HepG2 (cell line): ENCODE measurements around the gene FABP1. TPM values are rescaled to one million over a fixed set of nuclear protein-coding genes. Genes with fewer than 3 reads are reported as not detected.
A peak's percentile ranks its signal among the peaks of the same experiment; 100 is the strongest.

ENCODE experiments used
- ASH2L ChIP-seq: fragments of 300-600, 200-600 bp; sonication (generic); IDR thresholded peaks from 2 replicates; pipeline ENCODE4 v1.7.0; 2017; ENCODE audit warnings: low read depth, mild to moderate bottlenecking, moderate library complexity, mixed read lengths, low read length; ENCODE audit not compliant: insufficient read length
- ETV5 ChIP-seq: IDR thresholded peaks from 2 replicates; pipeline ENCODE4 v1.6.1; 2018; ENCODE audit warnings: missing biosample characterization, missing genetic modification reagents, inconsistent platforms, borderline replicate concordance
- FIP1L1 ChIP-seq: fragments of 200-400 bp; formaldehyde crosslinking; IDR thresholded peaks from 2 replicates; pipeline ENCODE4 v1.6.1; 2018; ENCODE audit warnings: low read depth, mild to moderate bottlenecking, low read length, moderate library complexity, borderline replicate concordance; ENCODE audit not compliant: insufficient read depth
- FOXC1 ChIP-seq: sonication (generic); formaldehyde crosslinking; IDR thresholded peaks from 2 replicates; pipeline ENCODE4 v1.8.0; 2022; ENCODE audit warnings: mild to moderate bottlenecking, missing genetic modification reagents, borderline replicate concordance
- GFI1 ChIP-seq: sonication (generic); formaldehyde crosslinking; IDR thresholded peaks from 2 replicates; pipeline ENCODE4 v1.5.0; 2020; ENCODE audit warnings: missing genetic modification reagents, mild to moderate bottlenecking, borderline replicate concordance
- GPN1 ChIP-seq: sonication (generic); formaldehyde crosslinking; IDR thresholded peaks from 2 replicates; pipeline ENCODE4 v1.5.1; 2020; ENCODE audit warnings: missing genetic modification reagents, borderline replicate concordance
- HNRNPK ChIP-seq: fragments of 200-400 bp; formaldehyde crosslinking; IDR thresholded peaks from 2 replicates; pipeline ENCODE4 v1.6.1; 2018; ENCODE audit warnings: low read length, low read depth, moderate library complexity, mild to moderate bottlenecking; ENCODE audit not compliant: poor library complexity, severe bottlenecking
- HOXA5 ChIP-seq: sonication (generic); formaldehyde crosslinking; IDR thresholded peaks from 2 replicates; pipeline ENCODE4 v1.4.0; 2020; ENCODE audit warnings: missing genetic modification reagents
- NCOA5 ChIP-seq: sonication (generic); formaldehyde crosslinking; IDR thresholded peaks from 2 replicates; pipeline ENCODE4 v1.4.0; 2020; ENCODE audit warnings: missing genetic modification reagents
- NPAS2 ChIP-seq: sonication (generic); formaldehyde crosslinking; IDR thresholded peaks from 2 replicates; pipeline ENCODE4 v1.8.0; 2022; ENCODE audit warnings: mild to moderate bottlenecking, missing genetic modification reagents, borderline replicate concordance
- NR1H2 ChIP-seq: sonication (generic); formaldehyde crosslinking; IDR thresholded peaks from 2 replicates; pipeline ENCODE4 v1.8.1; 2022; ENCODE audit warnings: low read depth, missing genetic modification reagents, borderline replicate concordance
- NR3C1 ChIP-seq: sonication (generic); formaldehyde crosslinking; IDR thresholded peaks from 2 replicates; pipeline ENCODE4 v1.4.0; 2020; ENCODE audit warnings: missing genetic modification reagents
- SYNCRIP ChIP-seq: fragments of 200-400 bp; formaldehyde crosslinking; IDR thresholded peaks from 2 replicates; pipeline ENCODE4 v1.6.1; 2018; ENCODE audit warnings: mild to moderate bottlenecking, low read depth, low read length; ENCODE audit not compliant: insufficient read depth
- TCF12 ChIP-seq, 2 experiments: fragments of 450-650 bp in 1 of 2; sonication (generic) in 1 of 2; formaldehyde crosslinking in 1 of 2; IDR thresholded peaks; 2 replicates each; pipeline versions ENCODE4 v1.6.1 to v1.8.0; 2017 to 2022; ENCODE audit warnings: antibody characterized with exemption in 1 of 2, mild to moderate bottlenecking in 1 of 2, missing genetic modification reagents in 1 of 2, moderate library complexity in 1 of 2
- ZFYVE20 ChIP-seq: sonication (generic); formaldehyde crosslinking; IDR thresholded peaks from 2 replicates; pipeline ENCODE4 v1.8.0; 2023; ENCODE audit warnings: low read depth, mild to moderate bottlenecking, moderate library complexity, missing genetic modification reagents, borderline replicate concordance
- ZNF12 ChIP-seq: sonication (generic); formaldehyde crosslinking; IDR thresholded peaks from 2 replicates; pipeline ENCODE4 v1.5.0; 2020; ENCODE audit warnings: missing genetic modification reagents
- ZNF562 ChIP-seq: sonication (generic); formaldehyde crosslinking; IDR thresholded peaks from 2 replicates; pipeline ENCODE4 v1.8.0; 2022; ENCODE audit warnings: missing genetic modification reagents, borderline replicate concordance
- ZNF563 ChIP-seq: sonication (generic); formaldehyde crosslinking; IDR thresholded peaks from 2 replicates; pipeline ENCODE4 v1.8.0; 2022; ENCODE audit warnings: mild to moderate bottlenecking, moderate library complexity, missing genetic modification reagents
- ZNF577 ChIP-seq: sonication (generic); formaldehyde crosslinking; IDR thresholded peaks from 2 replicates; pipeline ENCODE4 v1.4.0; 2020; ENCODE audit warnings: mild to moderate bottlenecking, low read depth, missing genetic modification reagents, borderline replicate concordance
- ZNF746 ChIP-seq: sonication (generic); formaldehyde crosslinking; IDR thresholded peaks from 2 replicates; pipeline ENCODE4 v1.8.0; 2022; ENCODE audit warnings: mild to moderate bottlenecking, missing genetic modification reagents
- polyA plus RNA-seq, 8 experiments: library from polyadenylated mRNA; depleted of rRNA in 3 of 8; stranded (reverse) in 7 of 8; unstranded in 1 of 8; fragments of >200 nt; fragmentation: Illumina TruSeq in 4 of 8; extraction: Trizol in 4 of 8; gene quantifications; 2 replicates each; pipeline versions ENCODE4 v1.2.1 to v1.2.3, GENCODE V29; 2011 to 2016; ENCODE audit warnings: low read depth in 4 of 8, missing spikeins in 1 of 8, mixed read lengths in 1 of 8; ENCODE audit not compliant: insufficient read depth in 1 of 8
- total RNA-seq, 5 experiments: library from RNA; depleted of rRNA; stranded (reverse); fragments of >200 nt; fragmentation: Illumina TruSeq; extraction: Trizol; gene quantifications; 2 replicates each; pipeline ENCODE4 v1.2.3, GENCODE V29; 2016; ENCODE audit warnings: low read depth in 1 of 5
- TF ChIP-seq, protein P1 (sequence below): IDR thresholded peaks from 2 replicates; pipeline ENCODE4 v1.6.1; 2016; ENCODE audit warnings: low read depth, control low read depth
- TF ChIP-seq, protein P2 (sequence below): sonication (generic); formaldehyde crosslinking; IDR thresholded peaks from 2 replicates; pipeline ENCODE4 v1.4.0; 2020; ENCODE audit warnings: missing genetic modification reagents, borderline replicate concordance
- TF ChIP-seq, protein P3 (sequence below): IDR thresholded peaks from 2 replicates; pipeline ENCODE4 v1.6.1; 2016; ENCODE audit warnings: low read depth, borderline replicate concordance

FABP1 gene
- total and polyA plus RNA-seq, 2 of the 13 experiments (the other 11 are each of a cell fraction or from before 2014, with no cell fraction given), result 644 to 1,608 TPM

DNA sequence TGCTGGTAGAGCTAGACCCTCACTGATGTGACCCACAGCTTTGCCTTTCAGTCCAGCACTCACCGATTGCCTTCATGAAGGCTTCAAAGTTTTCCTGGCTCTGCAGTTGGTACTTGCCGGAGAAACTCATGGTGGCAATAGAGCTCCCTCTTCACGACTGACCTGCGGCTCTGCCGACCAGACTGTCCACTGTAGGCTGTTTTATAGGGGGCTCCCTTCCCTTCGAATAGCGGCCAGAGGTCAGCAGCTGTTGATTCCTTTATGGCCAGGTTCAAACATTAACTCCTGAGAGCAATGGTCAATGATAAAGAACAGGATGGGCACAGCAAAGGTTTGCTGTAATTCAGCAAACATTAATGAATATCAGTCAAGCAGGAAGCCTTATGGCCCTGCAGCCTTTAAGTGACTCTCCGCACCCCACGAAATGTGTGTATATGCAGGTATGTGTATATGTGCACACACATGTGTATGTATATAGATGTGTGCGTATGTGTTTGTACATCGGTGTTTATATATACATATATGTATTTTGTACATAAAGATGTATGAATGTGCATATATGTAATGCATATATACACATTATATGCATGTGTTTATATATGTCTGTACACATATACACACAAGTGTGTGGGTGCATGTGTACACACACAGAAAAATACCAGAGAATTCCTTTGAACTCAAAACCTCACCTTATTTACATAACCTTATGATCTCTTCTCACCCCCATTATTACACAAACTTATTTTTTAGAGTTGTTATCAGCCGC is at the start of gene FABP1 (continued):
- TF ChIP-seq, protein P1, sequence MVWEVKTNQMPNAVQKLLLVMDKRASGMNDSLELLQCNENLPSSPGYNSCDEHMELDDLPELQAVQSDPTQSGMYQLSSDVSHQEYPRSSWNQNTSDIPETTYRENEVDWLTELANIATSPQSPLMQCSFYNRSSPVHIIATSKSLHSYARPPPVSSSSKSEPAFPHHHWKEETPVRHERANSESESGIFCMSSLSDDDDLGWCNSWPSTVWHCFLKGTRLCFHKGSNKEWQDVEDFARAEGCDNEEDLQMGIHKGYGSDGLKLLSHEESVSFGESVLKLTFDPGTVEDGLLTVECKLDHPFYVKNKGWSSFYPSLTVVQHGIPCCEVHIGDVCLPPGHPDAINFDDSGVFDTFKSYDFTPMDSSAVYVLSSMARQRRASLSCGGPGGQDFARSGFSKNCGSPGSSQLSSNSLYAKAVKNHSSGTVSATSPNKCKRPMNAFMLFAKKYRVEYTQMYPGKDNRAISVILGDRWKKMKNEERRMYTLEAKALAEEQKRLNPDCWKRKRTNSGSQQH (CRISPR knock-in tag), result peak; percentile 73; the same call in 1 of the 2 replicates
- TF ChIP-seq TCF12 (IDR thresholded peaks at IDR 0.05) (no peak), TCF12 (CRISPR knock-in tag; IDR thresholded peaks at IDR 0.05) (0 out of 2 replicates have a peak, but pooled peaks have one; percentile 27), ASH2L (peak; percentile 98), GFI1 (CRISPR knock-in tag) (peak; percentile 86; the same call in 1 of the 2 replicates), HOXA5 (CRISPR knock-in tag) (peak; percentile 86; the same call in 1 of the 2 replicates), ETV5 (CRISPR knock-in tag) (peak; percentile 78; the same call in 1 of the 2 replicates), ZNF577 (CRISPR knock-in tag) (no peak), NCOA5 (CRISPR knock-in tag) (no peak), NPAS2 (CRISPR knock-in tag) (no peak), NR3C1 (CRISPR knock-in tag) (no peak), ZNF563 (CRISPR knock-in tag) (no peak; the same call in 1 of the 2 replicates), NR1H2 (CRISPR knock-in tag) (no peak), SYNCRIP (no peak), ZNF12 (CRISPR knock-in tag) (0 out of 2 replicates have a peak, but pooled peaks have one; percentile 19), ZFYVE20 (CRISPR knock-in tag) (no peak), FOXC1 (CRISPR knock-in tag) (peak; percentile 69; the same call in 1 of the 2 replicates), ZNF746 (peak; percentile 86), HNRNPK (no peak), FIP1L1 (no peak), ZNF562 (CRISPR knock-in tag) (no peak), GPN1 (CRISPR knock-in tag) (no peak)
- TF ChIP-seq, protein P2, sequence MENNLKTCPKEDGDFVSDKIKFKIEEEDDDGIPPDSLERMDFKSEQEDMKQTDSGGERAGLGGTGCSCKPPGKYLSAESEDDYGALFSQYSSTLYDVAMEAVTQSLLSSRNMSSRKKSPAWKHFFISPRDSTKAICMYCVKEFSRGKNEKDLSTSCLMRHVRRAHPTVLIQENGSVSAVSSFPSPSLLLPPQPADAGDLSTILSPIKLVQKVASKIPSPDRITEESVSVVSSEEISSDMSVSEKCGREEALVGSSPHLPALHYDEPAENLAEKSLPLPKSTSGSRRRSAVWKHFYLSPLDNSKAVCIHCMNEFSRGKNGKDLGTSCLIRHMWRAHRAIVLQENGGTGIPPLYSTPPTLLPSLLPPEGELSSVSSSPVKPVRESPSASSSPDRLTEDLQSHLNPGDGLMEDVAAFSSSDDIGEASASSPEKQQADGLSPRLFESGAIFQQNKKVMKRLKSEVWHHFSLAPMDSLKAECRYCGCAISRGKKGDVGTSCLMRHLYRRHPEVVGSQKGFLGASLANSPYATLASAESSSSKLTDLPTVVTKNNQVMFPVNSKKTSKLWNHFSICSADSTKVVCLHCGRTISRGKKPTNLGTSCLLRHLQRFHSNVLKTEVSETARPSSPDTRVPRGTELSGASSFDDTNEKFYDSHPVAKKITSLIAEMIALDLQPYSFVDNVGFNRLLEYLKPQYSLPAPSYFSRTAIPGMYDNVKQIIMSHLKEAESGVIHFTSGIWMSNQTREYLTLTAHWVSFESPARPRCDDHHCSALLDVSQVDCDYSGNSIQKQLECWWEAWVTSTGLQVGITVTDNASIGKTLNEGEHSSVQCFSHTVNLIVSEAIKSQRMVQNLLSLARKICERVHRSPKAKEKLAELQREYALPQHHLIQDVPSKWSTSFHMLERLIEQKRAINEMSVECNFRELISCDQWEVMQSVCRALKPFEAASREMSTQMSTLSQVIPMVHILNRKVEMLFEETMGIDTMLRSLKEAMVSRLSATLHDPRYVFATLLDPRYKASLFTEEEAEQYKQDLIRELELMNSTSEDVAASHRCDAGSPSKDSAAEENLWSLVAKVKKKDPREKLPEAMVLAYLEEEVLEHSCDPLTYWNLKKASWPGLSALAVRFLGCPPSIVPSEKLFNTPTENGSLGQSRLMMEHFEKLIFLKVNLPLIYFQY (CRISPR knock-in tag), result peak; percentile 89
- TF ChIP-seq, protein P3, sequence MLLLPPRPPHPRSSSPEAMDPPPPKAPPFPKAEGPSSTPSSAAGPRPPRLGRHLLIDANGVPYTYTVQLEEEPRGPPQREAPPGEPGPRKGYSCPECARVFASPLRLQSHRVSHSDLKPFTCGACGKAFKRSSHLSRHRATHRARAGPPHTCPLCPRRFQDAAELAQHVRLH, result peak; percentile 99; the same call in 1 of the 2 replicates
